Measurements from ENCODE around the gene APOD.

DNA sequence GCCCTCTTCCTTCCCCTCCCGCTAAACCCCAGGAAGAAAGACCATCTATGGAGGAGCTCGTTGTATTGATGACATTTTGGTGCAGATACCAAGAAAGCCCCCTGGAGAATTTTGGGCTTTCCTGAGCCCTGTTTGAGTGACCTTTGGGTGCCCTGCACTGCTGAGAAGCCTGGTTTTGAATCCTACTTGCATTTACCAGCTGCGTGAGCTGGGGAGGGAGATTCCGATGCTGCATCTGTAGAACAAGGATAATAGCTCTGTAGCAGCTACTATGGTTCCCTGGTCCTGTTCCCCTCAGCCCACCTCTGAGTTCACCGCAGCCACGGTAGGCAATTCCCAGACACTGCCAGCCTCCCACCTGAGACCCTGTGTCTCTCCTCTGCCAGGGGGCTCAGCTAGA lies 5.2 kb downstream of the APOD start:
- TF ChIP-seq, protein P1, sequence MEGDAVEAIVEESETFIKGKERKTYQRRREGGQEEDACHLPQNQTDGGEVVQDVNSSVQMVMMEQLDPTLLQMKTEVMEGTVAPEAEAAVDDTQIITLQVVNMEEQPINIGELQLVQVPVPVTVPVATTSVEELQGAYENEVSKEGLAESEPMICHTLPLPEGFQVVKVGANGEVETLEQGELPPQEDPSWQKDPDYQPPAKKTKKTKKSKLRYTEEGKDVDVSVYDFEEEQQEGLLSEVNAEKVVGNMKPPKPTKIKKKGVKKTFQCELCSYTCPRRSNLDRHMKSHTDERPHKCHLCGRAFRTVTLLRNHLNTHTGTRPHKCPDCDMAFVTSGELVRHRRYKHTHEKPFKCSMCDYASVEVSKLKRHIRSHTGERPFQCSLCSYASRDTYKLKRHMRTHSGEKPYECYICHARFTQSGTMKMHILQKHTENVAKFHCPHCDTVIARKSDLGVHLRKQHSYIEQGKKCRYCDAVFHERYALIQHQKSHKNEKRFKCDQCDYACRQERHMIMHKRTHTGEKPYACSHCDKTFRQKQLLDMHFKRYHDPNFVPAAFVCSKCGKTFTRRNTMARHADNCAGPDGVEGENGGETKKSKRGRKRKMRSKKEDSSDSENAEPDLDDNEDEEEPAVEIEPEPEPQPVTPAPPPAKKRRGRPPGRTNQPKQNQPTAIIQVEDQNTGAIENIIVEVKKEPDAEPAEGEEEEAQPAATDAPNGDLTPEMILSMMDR (IDR thresholded peaks at IDR 0.05), result no peak
- no peak for TF ChIP-seq POLR2A (IDR thresholded peaks at IDR 0.05)

All from vagina (tissue), 2 donors.